Femur (tissue), 1 donor: Measurements from ENCODE around the gene ARIH1.
A peak's percentile ranks its signal among the peaks of the same experiment; 100 is the strongest.
"Not testable (repeated sequence)": the region's sequence is repeated elsewhere in the genome, so short reads cannot be mapped to it uniquely, and the experiment has no call there.

Experiments
- DNase-seq: peaks from one replicate; pipeline ENCODE4 v3.0.0-alpha.2; 2017

Gene ARIH1

DNA sequence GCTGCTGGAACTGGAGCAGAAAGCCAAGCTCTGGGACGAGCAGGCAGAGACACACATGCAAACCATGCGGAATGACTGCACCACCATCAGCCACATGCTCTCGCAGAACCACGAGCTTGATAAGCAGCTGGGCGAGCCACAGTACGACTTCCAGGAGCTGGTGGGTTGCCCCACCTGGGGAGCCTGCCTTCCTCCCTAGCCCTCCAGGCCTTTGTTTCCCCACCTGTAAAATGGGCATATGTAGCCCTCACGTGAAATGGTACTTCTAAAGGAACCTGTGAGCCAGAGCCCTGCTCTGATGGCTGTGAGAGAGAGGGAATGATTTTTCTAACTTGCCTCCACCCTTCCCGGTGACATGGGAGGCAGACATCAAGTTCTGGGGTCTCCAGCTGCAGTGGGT, 135.7 kb downstream of the ARIH1 start:
- DNase-seq = no peak

DNA sequence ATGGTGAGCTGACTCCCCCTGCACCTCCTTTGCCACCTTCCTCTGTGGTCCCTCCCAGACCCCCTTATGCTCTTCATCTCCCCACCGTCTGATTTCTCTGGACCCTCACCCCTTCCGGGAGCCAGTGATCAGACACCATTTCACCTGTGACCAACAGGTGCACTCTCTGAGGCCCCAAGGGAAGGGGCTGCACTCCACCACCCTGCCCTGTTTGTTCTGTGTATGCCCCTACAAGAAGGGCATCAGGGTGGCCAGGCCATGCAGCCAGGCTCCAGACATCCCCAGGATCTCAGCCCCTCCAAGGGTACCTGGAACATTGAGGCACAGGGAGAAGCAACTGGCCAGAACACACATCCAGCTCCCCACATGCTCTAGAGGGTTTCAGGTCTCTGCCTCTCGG, 138.2 kb downstream of the ARIH1 start:
- DNase-seq = not testable (repeated sequence)

DNA sequence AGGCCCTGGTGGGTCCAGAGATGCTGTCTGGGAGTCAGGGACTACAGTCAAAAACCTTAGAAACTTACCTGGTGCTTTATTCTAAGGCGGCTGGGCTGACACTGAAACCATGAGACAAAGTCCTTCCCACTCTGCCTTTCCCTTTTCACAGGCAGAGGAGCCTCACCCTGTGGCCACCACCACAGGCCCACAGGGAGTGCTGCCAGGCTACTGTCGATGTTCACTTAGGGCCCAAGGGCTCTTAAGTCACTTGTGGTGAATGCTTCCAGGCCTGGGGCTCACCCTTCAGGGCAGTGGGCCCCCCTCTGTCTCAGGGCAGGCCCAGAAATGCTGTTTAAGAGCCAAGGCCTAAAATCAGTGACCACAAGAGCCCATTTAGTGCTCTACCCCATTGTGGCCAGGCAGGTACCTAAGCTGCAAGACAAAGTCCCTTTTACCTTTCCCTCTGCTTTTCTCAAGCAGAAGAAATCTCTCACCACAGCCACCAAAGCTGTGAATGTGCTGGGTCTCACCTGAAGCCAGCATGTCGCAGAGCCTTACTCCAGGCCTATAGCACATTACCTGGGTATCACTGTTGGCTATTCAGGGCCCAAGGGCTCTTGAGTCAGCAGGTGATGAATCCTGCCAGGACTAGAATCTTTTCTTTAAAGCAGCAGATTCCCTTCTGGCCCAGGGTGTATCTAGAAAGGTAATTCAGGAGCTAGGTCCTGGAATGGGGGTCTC, 140.8 kb downstream of the ARIH1 start:
- DNase-seq = no peak

DNA sequence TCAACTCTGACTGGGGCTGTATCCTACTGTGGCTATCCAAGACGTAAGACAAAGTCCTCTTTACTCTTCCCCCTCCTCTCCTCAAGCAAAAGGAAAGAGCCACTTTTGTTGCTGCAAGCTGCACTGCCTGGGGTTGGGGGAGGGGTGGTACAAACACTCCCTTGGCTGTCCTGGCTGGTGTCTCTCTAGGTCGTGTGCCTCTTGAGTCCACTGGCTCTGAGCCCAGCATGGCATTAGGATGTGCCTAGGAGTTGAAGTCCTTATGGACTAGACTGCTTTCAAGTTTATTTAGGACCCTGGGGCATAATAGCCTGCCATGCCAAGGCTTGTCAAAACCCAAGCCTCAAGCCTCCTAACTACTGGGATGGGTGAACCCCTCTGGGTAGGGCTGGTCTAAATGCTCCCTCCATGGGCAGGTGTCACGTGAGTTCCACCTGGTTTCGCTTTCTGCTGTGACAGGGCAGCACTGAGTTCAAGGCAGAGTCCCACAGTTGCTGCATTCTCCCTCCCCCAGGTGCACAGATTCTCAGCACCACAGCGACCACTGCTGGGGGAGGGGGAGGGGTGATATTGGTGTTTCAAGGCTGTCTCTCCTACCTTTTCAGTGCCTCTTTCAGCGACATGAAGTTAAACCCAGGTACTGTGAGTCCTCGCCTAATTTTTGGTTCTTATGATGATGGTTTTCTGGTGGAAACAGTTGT, 141.6 kb downstream of the ARIH1 start:
- DNase-seq = not testable (repeated sequence)

DNA sequence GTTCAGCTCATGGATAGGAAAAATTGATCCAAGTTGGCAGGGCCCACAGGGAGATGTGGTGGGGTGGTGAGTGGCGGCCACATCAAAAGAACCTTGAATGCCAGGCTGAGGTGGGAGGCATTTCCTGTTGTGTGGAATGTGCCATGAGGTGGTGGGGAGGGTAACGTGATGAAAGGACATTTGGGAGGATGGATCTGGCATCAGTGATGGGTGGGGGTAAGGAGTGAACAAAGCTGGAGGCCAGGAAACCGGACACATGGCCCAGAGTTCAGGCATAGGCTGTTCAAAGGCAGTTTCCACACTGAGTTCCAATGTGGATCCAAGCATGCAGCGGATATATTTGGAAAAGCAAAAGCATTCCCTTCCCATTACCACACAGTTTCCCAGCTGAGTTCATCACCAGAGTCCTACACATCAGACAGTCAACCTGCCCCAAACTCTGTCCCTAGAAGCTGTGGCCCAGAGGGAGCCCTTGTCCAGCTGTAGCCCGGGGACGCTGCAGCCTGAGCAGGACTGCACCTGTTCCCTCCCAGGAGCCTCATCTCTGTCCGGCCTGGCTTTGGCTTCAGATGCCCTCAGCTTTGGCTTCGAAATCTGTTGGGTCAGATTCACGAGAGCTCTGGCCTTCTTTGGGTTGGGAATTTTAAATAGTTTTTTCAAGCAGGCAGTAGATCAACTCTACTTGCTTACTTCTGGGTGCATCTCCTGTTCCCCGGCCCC, 142.5 kb downstream of the ARIH1 start:
- no peak for DNase-seq

DNA sequence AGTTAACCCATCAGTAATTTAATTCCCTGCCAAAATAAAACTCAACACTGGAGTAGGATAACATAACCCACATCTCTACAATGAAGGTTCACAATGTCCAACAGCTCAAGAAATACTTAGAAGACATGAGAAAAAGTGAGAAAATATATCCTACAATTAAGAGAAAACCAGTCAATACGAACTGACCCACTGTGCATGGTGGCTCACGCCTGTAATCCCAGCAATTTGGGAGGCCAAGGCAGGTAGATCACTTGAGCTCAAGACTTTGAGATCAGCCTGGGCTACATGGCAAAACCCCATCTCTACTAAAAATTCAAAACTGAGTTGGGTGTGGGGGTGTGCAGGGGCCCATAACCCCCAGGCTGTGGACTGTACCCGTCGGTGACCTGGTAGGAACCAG, 149.7 kb downstream of the ARIH1 start:
- not testable (repeated sequence) for DNase-seq

DNA sequence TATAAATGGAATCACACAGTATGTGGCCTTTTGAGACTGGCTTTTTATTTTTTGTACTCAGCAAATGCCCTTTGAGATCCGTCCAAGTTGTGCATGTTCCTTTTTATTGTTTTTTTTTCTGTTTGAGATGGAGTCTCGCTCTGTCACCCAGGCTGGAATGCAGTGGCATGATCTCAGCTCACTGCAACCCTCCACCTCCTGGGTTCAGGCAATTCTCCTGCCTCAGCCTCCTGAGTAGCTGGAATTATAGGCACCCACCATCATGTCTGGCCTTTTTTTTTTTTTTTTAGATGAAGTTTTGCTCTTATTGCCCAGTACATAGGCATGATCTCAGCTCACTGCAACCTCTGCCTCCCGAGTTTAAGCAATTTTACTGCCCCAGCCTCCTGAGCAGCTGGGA, 152.0 kb downstream of the ARIH1 start:
- not testable (repeated sequence) for DNase-seq

DNA sequence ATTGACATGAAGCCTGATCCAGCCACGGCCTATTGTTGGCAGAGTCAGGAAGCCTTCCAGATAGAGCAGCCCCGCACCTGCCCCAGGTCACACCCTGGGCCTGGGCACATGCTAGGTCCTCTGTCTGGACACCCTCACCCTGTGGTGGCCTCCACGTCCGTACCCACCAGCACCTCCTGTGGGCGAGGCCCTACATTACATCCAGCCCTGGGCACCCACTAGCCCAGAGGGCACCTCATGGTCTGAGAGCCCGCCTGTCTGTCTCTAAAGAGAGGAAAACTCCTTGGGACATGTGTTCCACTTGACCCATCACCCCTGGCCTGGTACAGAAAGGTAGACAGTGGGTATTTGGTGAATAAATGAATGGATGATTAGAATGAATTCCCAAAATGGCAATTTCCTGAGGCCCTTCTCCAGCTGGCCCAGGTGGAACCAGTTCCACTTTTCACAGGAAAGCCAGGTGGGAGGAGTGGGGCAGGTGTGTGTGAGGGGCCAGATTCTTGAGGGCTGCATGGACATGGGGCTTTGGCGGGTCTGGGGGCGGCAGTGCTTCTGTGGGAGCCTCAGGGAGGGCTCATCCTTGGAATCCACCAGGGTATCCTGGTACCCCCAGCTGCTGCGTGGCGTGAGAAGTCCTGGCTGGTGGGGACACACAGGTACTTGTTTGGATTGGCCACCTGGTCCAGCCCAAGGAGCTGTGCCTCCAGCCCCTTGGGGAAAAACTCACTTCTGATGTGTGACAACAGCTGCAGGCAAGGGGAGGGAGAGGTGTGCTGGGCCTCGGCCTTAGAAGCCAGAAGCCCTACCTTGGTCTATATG, 154.3 kb downstream of the ARIH1 start:
- DNase-seq = not testable (repeated sequence)

DNA sequence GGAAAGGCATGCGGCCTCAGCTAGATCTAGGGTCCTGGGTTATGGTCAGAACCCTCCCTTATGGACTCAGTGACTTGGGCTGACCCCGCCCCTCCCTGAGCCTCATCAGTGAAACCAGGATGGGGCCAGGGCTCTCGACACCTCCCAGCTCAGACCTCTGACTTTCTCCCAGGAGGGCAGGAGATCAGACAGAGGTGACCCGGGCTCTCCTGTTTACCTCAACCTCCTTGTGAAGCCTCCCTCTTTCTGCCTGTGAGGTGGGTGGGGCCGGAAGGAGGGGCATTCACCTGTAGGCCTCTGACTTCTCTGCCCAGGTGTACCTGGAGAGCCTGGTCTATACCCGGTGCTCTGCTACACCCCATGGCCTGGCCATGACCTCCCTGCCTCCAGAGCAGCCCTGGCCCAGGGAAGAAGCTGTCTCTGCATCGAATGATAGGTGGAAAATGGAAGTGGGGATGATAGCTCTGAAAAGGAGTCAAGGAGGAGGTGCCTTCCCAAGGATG, 155.0 kb downstream of the ARIH1 start:
- DNase-seq = not testable (repeated sequence)

DNA sequence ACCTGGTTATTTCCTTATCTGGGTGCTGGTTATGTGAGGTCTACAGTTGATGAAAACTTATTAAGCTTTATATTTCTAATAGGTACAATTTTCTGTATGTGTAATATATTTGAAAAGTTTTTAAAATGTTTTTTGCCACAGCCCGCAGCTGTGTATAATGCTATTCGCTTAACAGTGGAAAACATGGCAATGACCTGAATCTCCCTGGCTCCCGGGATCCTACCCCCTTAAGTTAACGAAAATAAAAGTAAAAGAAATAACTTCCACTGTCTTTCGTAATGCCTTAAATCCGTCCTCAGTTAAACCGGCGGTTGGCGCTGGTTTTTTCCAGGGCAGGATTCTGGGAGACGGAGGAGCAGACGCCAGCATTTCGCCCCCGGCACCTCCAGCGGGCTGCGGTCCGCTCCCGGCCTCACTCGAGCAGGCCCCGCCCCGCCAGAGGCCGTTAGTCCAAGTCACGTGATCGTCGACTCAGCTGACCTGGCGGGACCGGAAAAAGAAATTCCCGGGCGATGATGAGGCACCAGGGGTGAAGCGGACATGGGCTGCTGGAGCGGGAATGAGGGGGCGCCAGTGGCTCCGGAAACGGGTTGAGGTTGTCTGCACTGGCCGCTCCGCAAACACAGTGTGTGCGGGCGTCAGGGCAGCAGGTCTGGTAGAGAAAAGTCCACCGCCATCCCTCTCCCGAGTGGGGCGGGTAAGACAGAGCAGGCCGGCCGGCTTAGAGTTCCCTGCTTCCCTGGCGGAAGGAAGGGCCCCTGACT, 162.6 kb downstream of the ARIH1 start:
- DNase-seq = peak; percentile 91

DNA sequence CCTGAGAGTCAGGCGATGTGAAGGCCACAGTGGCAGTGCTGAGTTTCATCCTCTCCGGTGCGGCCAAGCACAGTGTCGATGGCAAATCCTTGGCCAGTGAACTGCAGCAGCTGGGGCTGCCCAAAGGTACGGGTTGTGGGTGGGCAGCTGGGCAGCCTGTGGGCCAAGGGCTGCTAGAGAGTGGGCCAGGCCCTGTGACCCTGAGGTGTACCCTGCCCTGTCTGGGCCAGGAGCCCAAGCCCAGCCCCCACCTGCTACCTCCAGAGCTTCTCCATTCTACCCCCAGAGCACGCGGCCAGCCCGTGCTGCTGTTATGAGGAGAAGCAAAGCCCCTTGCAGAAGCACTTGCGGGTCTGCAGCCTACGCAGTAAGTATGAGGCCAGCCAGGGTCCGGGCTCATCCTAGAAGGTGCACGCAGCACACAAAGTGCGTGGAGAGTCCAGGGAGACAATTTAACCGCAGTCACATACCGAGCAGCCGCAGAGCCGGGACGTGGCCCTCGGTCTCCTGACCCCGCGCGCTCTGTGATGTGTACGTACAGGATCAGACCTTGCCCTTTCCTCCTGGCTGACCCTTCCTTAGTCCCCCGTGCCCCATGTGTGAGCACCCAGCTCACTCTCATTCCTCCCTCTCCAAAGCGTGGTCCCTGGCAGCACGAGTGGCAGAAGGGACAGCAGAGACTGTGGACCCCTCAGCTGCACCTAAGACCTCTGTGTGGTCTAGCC, 165.8 kb downstream of the ARIH1 start:
- not testable (repeated sequence) for DNase-seq

DNA sequence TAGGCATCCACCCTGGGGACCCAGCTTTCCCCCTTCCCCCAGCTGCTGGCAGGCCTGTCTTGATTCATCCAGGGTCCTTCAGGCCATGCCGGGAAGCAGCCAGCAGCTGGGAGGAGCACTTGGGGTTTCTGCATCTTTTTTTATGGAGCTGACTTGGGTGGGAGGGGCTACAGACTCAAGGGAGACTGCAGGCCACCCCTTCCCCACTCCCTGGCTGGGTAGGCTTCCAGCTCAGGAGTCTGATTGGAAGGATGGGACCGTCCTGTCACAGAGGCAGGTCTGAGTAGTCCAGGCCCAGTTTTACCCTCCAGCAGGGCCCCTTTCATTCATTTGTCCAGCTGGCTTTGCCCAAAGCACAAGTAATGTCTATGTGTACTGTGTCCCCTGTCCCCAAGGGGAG, 168.1 kb downstream of the ARIH1 start:
- not testable (repeated sequence) for DNase-seq

DNA sequence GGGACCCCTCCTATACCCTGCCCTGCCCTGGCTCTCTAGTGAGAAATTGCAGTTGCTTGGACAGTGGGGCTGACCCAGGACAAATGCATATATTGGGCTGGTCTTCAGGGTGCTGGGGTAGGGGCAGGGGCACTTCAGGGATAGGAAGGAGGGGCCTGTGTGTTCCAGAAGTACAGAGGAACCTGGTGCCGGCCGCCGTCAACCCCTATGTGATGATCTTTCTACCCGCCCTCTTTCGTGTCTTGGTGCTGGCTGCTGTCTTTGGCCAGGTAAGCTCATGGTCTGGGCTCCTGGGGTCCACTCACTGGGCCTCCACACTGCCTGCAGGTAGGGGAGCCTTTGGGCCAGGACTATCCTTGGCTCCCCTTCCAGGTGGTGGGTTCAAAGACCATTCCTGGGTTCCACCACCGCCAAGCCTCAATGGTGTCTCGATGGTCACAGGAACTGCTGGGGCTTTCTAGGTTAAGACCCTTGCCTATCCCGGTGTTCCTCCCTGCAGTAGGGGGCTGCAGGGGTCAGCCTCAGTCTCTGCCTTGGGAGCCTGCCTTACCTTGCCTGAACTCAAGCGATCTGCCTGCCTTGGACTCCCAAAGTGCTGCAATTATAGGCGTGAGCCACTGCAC, 174.6 kb downstream of the ARIH1 start:
- not testable (repeated sequence) for DNase-seq
